ENCODE measurements around the gene LTO1.

- TF ChIP-seq POLR2A (IDR thresholded peaks at IDR 0.05) (no peak), CTCF (IDR thresholded peaks at IDR 0.05) (no peak)
Observed at GRCh38 chr11:69640260-69640994, 34.7 kb downstream of the LTO1 start.
